HepG2 (cell line): Measurements from ENCODE around the gene DEGS1.

Experiments
- CCAR2 ChIP-seq: fragments of 200-400 bp; formaldehyde crosslinking; optimal IDR thresholded peaks from 2 replicates; pipeline ENCODE3; 2018; ENCODE audit warnings: low read depth, mild to moderate bottlenecking, low read length, moderate library complexity
- IKZF4 ChIP-seq: sonication (generic); formaldehyde crosslinking; IDR thresholded peaks from 2 replicates; pipeline ENCODE4 v1.5.1; 2020; ENCODE audit warnings: borderline replicate concordance, mild to moderate bottlenecking, low read depth, missing genetic modification reagents; ENCODE audit errors: not compliant biosample characterization
- MED8 ChIP-seq: sonication (generic); formaldehyde crosslinking; IDR thresholded peaks from 2 replicates; pipeline ENCODE4 v1.8.1; 2023; ENCODE audit warnings: mild to moderate bottlenecking, missing genetic modification reagents; ENCODE audit not compliant: insufficient replicate concordance
- POLR2A ChIP-seq, 2 experiments: IDR thresholded peaks; 2 replicates each; pipeline ENCODE4 v1.6.1; 2011; ENCODE audit warnings: low read depth in 2 of 2, low read length in 2 of 2, mild to moderate bottlenecking in 1 of 2, moderate library complexity in 1 of 2; ENCODE audit not compliant: insufficient read depth in 1 of 2
- SMC3 ChIP-seq: IDR thresholded peaks from 2 replicates; pipeline ENCODE4 v1.6.1; 2011; ENCODE audit warnings: low read length, improper control_type of control experiment
- ZNF253 ChIP-seq: sonication (generic); formaldehyde crosslinking; IDR thresholded peaks from 2 replicates; pipeline ENCODE4 v1.8.0; 2022; ENCODE audit warnings: mild to moderate bottlenecking, missing genetic modification reagents, borderline replicate concordance
- ZNF274 ChIP-seq: sonication (generic); formaldehyde crosslinking; IDR thresholded peaks from 2 replicates; pipeline ENCODE4 v1.5.1; 2020; ENCODE audit warnings: mild to moderate bottlenecking, missing genetic modification reagents
- TF ChIP-seq, protein P1 (sequence below): sonication (generic); formaldehyde crosslinking; IDR thresholded peaks from 2 replicates; pipeline ENCODE4 v1.5.0; 2020; ENCODE audit warnings: mild to moderate bottlenecking, missing genetic modification reagents, moderate library complexity
- TF ChIP-seq, protein P2 (sequence below): sonication (generic); formaldehyde crosslinking; IDR thresholded peaks from 2 replicates; pipeline ENCODE4 v1.4.0; 2020; ENCODE audit warnings: missing genetic modification reagents
- TF ChIP-seq, protein P3 (sequence below): sonication (generic); formaldehyde crosslinking; IDR thresholded peaks from 2 replicates; pipeline ENCODE4 v1.5.0; 2020; ENCODE audit warnings: mild to moderate bottlenecking, missing genetic modification reagents
- TF ChIP-seq, protein P4 (sequence below), 2 experiments: IDR thresholded peaks; 2 replicates each; pipeline ENCODE4 v1.6.1; 2011 to 2012; ENCODE audit warnings: low read length in 2 of 2, borderline replicate concordance in 1 of 2, low read depth in 1 of 2, mild to moderate bottlenecking in 1 of 2, moderate library complexity in 1 of 2
- TF ChIP-seq, protein P5 (sequence below), 2 experiments: sonication (generic) in 1 of 2; formaldehyde crosslinking in 1 of 2; IDR thresholded peaks; 2 replicates each; pipeline versions ENCODE4 v1.4.0 to v1.6.1; 2018 to 2020; ENCODE audit warnings: missing genetic modification reagents in 2 of 2, borderline replicate concordance in 1 of 2, low read depth in 1 of 2, mild to moderate bottlenecking in 1 of 2, missing biosample characterization in 1 of 2

DNA sequence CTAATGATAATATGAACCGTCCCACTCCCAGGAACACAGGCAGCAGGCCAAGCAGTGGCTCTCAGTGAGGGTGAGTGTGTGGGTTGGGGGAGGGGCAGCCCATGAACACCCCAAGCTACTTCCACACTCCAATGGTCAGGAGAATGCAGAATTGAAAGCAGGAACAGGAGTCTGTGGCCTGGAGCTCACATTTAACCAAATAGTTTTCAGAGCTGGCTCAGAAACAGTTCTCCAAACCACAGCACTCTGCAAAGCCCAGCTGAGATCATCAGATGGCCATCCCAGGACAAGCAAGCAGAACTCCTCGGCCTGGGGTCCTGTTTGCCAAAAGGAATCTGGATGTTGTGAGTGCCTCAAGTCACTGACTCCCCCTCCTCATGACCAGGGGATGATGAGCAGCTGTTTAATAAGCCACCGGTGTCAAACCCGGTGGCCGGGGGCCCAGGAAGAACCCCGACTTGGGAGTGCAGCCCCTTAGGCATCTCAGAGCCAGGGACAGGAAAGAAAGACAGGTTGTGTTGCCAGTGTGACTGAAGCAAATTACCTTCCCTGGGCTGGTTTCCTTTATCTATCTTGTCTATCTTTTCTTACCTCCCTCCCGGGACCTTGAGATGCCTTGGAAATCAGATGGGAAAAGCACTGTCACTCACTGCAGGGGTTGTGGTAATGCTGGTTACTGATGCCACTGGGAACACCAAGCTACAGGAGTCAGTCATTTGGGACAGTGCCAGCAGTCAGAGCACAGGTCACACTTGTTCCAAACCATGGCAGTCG is 20.4 kb downstream of the DEGS1 start:
- TF ChIP-seq IKZF4 (CRISPR knock-in tag) = no peak
- TF ChIP-seq SMC3 = no peak
- TF ChIP-seq, protein P1, sequence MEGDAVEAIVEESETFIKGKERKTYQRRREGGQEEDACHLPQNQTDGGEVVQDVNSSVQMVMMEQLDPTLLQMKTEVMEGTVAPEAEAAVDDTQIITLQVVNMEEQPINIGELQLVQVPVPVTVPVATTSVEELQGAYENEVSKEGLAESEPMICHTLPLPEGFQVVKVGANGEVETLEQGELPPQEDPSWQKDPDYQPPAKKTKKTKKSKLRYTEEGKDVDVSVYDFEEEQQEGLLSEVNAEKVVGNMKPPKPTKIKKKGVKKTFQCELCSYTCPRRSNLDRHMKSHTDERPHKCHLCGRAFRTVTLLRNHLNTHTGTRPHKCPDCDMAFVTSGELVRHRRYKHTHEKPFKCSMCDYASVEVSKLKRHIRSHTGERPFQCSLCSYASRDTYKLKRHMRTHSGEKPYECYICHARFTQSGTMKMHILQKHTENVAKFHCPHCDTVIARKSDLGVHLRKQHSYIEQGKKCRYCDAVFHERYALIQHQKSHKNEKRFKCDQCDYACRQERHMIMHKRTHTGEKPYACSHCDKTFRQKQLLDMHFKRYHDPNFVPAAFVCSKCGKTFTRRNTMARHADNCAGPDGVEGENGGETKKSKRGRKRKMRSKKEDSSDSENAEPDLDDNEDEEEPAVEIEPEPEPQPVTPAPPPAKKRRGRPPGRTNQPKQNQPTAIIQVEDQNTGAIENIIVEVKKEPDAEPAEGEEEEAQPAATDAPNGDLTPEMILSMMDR (CRISPR knock-in tag) = no peak
- TF ChIP-seq, protein P2, sequence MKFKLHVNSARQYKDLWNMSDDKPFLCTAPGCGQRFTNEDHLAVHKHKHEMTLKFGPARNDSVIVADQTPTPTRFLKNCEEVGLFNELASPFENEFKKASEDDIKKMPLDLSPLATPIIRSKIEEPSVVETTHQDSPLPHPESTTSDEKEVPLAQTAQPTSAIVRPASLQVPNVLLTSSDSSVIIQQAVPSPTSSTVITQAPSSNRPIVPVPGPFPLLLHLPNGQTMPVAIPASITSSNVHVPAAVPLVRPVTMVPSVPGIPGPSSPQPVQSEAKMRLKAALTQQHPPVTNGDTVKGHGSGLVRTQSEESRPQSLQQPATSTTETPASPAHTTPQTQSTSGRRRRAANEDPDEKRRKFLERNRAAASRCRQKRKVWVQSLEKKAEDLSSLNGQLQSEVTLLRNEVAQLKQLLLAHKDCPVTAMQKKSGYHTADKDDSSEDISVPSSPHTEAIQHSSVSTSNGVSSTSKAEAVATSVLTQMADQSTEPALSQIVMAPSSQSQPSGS (CRISPR knock-in tag) = no peak
- TF ChIP-seq CCAR2 = no peak
- TF ChIP-seq, protein P3, sequence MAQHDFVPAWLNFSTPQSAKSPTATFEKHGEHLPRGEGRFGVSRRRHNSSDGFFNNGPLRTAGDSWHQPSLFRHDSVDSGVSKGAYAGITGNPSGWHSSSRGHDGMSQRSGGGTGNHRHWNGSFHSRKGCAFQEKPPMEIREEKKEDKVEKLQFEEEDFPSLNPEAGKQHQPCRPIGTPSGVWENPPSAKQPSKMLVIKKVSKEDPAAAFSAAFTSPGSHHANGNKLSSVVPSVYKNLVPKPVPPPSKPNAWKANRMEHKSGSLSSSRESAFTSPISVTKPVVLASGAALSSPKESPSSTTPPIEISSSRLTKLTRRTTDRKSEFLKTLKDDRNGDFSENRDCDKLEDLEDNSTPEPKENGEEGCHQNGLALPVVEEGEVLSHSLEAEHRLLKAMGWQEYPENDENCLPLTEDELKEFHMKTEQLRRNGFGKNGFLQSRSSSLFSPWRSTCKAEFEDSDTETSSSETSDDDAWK = no peak
- TF ChIP-seq ZNF253 = no peak
- TF ChIP-seq POLR2A (IDR thresholded peaks at IDR 0.05; ENCODE audit: insufficient read depth in 1 of 2, low read depth in 2 of 2, low read length in 2 of 2) = no peak
- TF ChIP-seq, protein P4, sequence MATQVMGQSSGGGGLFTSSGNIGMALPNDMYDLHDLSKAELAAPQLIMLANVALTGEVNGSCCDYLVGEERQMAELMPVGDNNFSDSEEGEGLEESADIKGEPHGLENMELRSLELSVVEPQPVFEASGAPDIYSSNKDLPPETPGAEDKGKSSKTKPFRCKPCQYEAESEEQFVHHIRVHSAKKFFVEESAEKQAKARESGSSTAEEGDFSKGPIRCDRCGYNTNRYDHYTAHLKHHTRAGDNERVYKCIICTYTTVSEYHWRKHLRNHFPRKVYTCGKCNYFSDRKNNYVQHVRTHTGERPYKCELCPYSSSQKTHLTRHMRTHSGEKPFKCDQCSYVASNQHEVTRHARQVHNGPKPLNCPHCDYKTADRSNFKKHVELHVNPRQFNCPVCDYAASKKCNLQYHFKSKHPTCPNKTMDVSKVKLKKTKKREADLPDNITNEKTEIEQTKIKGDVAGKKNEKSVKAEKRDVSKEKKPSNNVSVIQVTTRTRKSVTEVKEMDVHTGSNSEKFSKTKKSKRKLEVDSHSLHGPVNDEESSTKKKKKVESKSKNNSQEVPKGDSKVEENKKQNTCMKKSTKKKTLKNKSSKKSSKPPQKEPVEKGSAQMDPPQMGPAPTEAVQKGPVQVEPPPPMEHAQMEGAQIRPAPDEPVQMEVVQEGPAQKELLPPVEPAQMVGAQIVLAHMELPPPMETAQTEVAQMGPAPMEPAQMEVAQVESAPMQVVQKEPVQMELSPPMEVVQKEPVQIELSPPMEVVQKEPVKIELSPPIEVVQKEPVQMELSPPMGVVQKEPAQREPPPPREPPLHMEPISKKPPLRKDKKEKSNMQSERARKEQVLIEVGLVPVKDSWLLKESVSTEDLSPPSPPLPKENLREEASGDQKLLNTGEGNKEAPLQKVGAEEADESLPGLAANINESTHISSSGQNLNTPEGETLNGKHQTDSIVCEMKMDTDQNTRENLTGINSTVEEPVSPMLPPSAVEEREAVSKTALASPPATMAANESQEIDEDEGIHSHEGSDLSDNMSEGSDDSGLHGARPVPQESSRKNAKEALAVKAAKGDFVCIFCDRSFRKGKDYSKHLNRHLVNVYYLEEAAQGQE (IDR thresholded peaks at IDR 0.05; ENCODE audit: borderline replicate concordance in 1 of 2, low read depth in 1 of 2, low read length in 2 of 2) = no peak
- TF ChIP-seq, protein P5, sequence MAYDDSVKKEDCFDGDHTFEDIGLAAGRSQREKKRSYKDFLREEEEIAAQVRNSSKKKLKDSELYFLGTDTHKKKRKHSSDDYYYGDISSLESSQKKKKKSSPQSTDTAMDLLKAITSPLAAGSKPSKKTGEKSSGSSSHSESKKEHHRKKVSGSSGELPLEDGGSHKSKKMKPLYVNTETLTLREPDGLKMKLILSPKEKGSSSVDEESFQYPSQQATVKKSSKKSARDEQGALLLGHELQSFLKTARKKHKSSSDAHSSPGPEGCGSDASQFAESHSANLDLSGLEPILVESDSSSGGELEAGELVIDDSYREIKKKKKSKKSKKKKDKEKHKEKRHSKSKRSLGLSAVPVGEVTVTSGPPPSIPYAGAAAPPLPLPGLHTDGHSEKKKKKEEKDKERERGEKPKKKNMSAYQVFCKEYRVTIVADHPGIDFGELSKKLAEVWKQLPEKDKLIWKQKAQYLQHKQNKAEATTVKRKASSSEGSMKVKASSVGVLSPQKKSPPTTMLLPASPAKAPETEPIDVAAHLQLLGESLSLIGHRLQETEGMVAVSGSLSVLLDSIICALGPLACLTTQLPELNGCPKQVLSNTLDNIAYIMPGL (CRISPR knock-in tag; IDR thresholded peaks at IDR 0.05; ENCODE audit: borderline replicate concordance in 1 of 2, low read depth in 1 of 2) = no peak
- no peak for TF ChIP-seq MED8 (CRISPR knock-in tag)
- no peak for TF ChIP-seq ZNF274 (CRISPR knock-in tag)
